ENCODE measurements around the gene VPS35L.

Gene VPS35L

GRCh38 chr16:19681637-19682036, 126.1 kb downstream of the VPS35L start:
- H3K4me3 ChIP-seq (ENCODE audit: low read depth, low read length), result no peak overlapping the region
- no peak overlapping the region for H3K27ac ChIP-seq
- no peaks in the 10 kb centered on the region for H3K27me3 ChIP-seq (replicated peaks)
- in situ Hi-C loops (cut with HindIII; ENCODE audit: low pct_ligation_motif_present, low sequenced_read_pairs), result no loop called here
- TF ChIP-seq CTCF (IDR thresholded peaks at IDR 0.05; ENCODE audit: low read depth, low read length, missing control alignments), result no peak
- peaks cover 27% of the 10 kb centered on the region for H3K36me3 ChIP-seq (replicated peaks)
- no peak for DNase-seq

- no peak overlapping the region for H3K27ac ChIP-seq
- peaks cover 37% of the 10 kb centered on the region for H3K36me3 ChIP-seq (replicated peaks)
- H3K4me3 ChIP-seq (ENCODE audit: low read depth, low read length), result no peak overlapping the region
- in situ Hi-C loops (cut with HindIII; ENCODE audit: low pct_ligation_motif_present, low sequenced_read_pairs), result no loop called here
- no peaks in the 10 kb centered on the region for H3K27me3 ChIP-seq (replicated peaks)
- no peak for TF ChIP-seq CTCF (IDR thresholded peaks at IDR 0.05; ENCODE audit: low read depth, low read length, missing control alignments)
- no peak for DNase-seq
Observed at GRCh38 chr16:19683453-19684236, 128.1 kb downstream of the VPS35L start.

GRCh38 chr16:19685176-19685575, 129.7 kb downstream of the VPS35L start:
- H3K27me3 ChIP-seq (replicated peaks), result no peaks in the 10 kb centered on the region
- H3K36me3 ChIP-seq (replicated peaks), result peaks cover 37% of the 10 kb centered on the region
- no peak for DNase-seq
- no peak overlapping the region for H3K27ac ChIP-seq
- H3K4me3 ChIP-seq (ENCODE audit: low read depth, low read length), result no peak overlapping the region
- in situ Hi-C loops (cut with HindIII; ENCODE audit: low pct_ligation_motif_present, low sequenced_read_pairs), result no loop called here
- no peak for TF ChIP-seq CTCF (IDR thresholded peaks at IDR 0.05; ENCODE audit: low read depth, low read length, missing control alignments)

- in situ Hi-C loops (cut with HindIII; ENCODE audit: low pct_ligation_motif_present, low sequenced_read_pairs), result no loop called here
- no peaks in the 10 kb centered on the region for H3K27me3 ChIP-seq (replicated peaks)
- no peak for DNase-seq
- H3K36me3 ChIP-seq (replicated peaks), result peaks cover 36% of the 10 kb centered on the region
- no peak for TF ChIP-seq CTCF (IDR thresholded peaks at IDR 0.05; ENCODE audit: low read depth, low read length, missing control alignments)
- H3K4me3 ChIP-seq (ENCODE audit: low read depth, low read length), result no peak overlapping the region
- no peak overlapping the region for H3K27ac ChIP-seq
Observed at GRCh38 chr16:19687279-19687678, 131.8 kb downstream of the VPS35L start.

- no peak overlapping the region for H3K27ac ChIP-seq
- H3K27me3 ChIP-seq (replicated peaks), result no peaks in the 10 kb centered on the region
- DNase-seq, result no peak
- H3K36me3 ChIP-seq (replicated peaks), result peaks cover 23% of the 10 kb centered on the region
- no peak for TF ChIP-seq CTCF (IDR thresholded peaks at IDR 0.05; ENCODE audit: low read depth, low read length, missing control alignments)
- H3K4me3 ChIP-seq (ENCODE audit: low read depth, low read length), result no peak overlapping the region
- in situ Hi-C loops (cut with HindIII; ENCODE audit: low pct_ligation_motif_present, low sequenced_read_pairs), result no loop called here
Observed at GRCh38 chr16:19688396-19689024, 133.0 kb downstream of the VPS35L start.
